Endothelial cell of umbilical vein (primary cell): Measurements from ENCODE around the gene CD2AP. TPM values are rescaled to one million over a fixed set of nuclear protein-coding genes. Genes with fewer than 3 reads are reported as not detected.
"Not testable (repeated sequence)": the region's sequence is repeated elsewhere in the genome, so short reads cannot be mapped to it uniquely, and the experiment has no call there.

Experiments
- BruUV-seq: library from RNA; stranded (reverse); fragments of 400-500 nt; replicated peaks from 2 replicates; lab custom pipeline; 2021; lab: Mats Ljungman, UMichigan
- CTCF ChIA-PET: fragments of 300-600, 350-600 bp; sonication (Branson Sonifier 250); formaldehyde crosslinking; loops from one replicate; lab custom pipeline; 2021; ENCODE audit warnings: antibody characterized with exemption, inconsistent platforms; lab: Charles Lee
- POLR2A ChIA-PET: fragments of 300-600, 350-600 bp; sonication (Branson Sonifier 250); formaldehyde crosslinking; loops from one replicate; lab custom pipeline; 2021; ENCODE audit warnings: antibody characterized with exemption, inconsistent platforms; lab: Charles Lee
- DNase-seq: peaks from one replicate; pipeline ENCODE4 v3.0.0-alpha.2; 2011; ENCODE audit warnings: low read depth, low spot score
- FAIRE-seq: peaks from 2 replicates; lab custom pipeline; 2011; peaks lifted over from hg19 to GRCh38; lab: Jason Lieb, UNC
- H2AFZ ChIP-seq: 2 replicates; pipeline ENCODE4 v1.6.0; 2012; ENCODE audit warnings: low read depth, low read length, control low read depth, inconsistent platforms
- H3K27ac ChIP-seq: 2 replicates; pipeline ENCODE4 v1.5.1; 2011; ENCODE audit warnings: low read depth, mild to moderate bottlenecking, control low read depth, low read length, moderate library complexity; ENCODE audit not compliant: insufficient read depth
- H3K27me3 ChIP-seq, 2 experiments: 2 replicates each; pipeline versions ENCODE4 v1.6.0 to v1.6.1; 2011; ENCODE audit warnings: low read length in 2 of 2, mixed read lengths in 1 of 2; ENCODE audit not compliant: control insufficient read depth in 2 of 2, insufficient read depth in 2 of 2
- H3K36me3 ChIP-seq, 2 experiments: 2 replicates in 1 of 2; 3 replicates in 1 of 2; pipeline ENCODE4 v1.5.1; 2011; ENCODE audit warnings: low read length in 2 of 2, mild to moderate bottlenecking in 1 of 2, moderate library complexity in 1 of 2; ENCODE audit not compliant: control insufficient read depth in 2 of 2, insufficient read depth in 2 of 2; ENCODE audit errors: extremely low read depth in 1 of 2
- H3K4me1 ChIP-seq: 3 replicates; pipeline ENCODE4 v1.5.1; 2011; ENCODE audit warnings: mild to moderate bottlenecking, low read length; ENCODE audit not compliant: control insufficient read depth, insufficient read depth; ENCODE audit errors: extremely low read depth
- H3K4me2 ChIP-seq: 2 replicates; pipeline ENCODE4 v1.6.1; 2011; ENCODE audit warnings: low read length, control low read depth, mixed read lengths; ENCODE audit not compliant: insufficient read depth
- H3K4me3 ChIP-seq, 3 experiments: fragments of 200-600 bp in 1 of 3; sonication (generic), shearing (Covaris generic) in 1 of 3; replicated peaks in 1 of 3; 2 replicates each; pipeline ENCODE4 v1.5.1; 2011 to 2016; ENCODE audit warnings: control low read depth in 3 of 3, low read length in 3 of 3, mild to moderate bottlenecking in 2 of 3, inconsistent platforms in 1 of 3, low read depth in 1 of 3, moderate library complexity in 1 of 3; ENCODE audit not compliant: insufficient read depth in 1 of 3
- H3K79me2 ChIP-seq: 2 replicates; pipeline ENCODE4 v1.6.0; 2012; ENCODE audit warnings: low read length, inconsistent platforms; ENCODE audit not compliant: control insufficient read depth, insufficient read depth
- H3K9ac ChIP-seq: replicated peaks from 2 replicates; pipeline ENCODE3; 2011; ENCODE audit warnings: low read length, control low read depth; ENCODE audit not compliant: insufficient read depth; ENCODE audit errors: extremely low read depth
- H3K9me1 ChIP-seq: replicated peaks from 3 replicates; pipeline ENCODE4 v1.6.0; 2011; ENCODE audit warnings: mild to moderate bottlenecking, low read length; ENCODE audit not compliant: control insufficient read depth, insufficient read depth; ENCODE audit errors: extremely low read depth
- H3K9me3 ChIP-seq: replicated peaks from 2 replicates; pipeline ENCODE4 v1.5.1; 2012; ENCODE audit warnings: low read length, inconsistent platforms; ENCODE audit not compliant: control insufficient read depth, insufficient read depth
- H4K20me1 ChIP-seq: replicated peaks from 2 replicates; pipeline ENCODE3; 2011; ENCODE audit warnings: mild to moderate bottlenecking, low read length; ENCODE audit not compliant: control insufficient read depth, insufficient read depth; ENCODE audit errors: extremely low read depth
- CTCF ChIP-seq, 2 donors: IDR thresholded peaks; 1 replicate in 1 of 2; 2 replicates in 1 of 2; pipeline ENCODE4 v1.5.1; 2011; ENCODE audit warnings: low read length in 2 of 2, mild to moderate bottlenecking in 2 of 2, moderate library complexity in 2 of 2, control low read depth in 1 of 2, inconsistent platforms in 1 of 2, low read depth in 1 of 2; ENCODE audit not compliant: insufficient read depth in 1 of 2; ENCODE audit errors: extremely low read depth in 1 of 2
- EZH2 ChIP-seq: IDR thresholded peaks from 2 replicates; pipeline ENCODE4 v1.6.1; 2012; ENCODE audit warnings: borderline replicate concordance, low read depth, mild to moderate bottlenecking, moderate library complexity, low read length, inconsistent platforms; ENCODE audit not compliant: severe bottlenecking
- FOS ChIP-seq: IDR thresholded peaks from 2 replicates; pipeline ENCODE4 v1.6.1; 2011; ENCODE audit warnings: mild to moderate bottlenecking, low read length, moderate library complexity, borderline replicate concordance; ENCODE audit not compliant: insufficient read depth
- GATA2 ChIP-seq: IDR thresholded peaks from 2 replicates; pipeline ENCODE4 v1.7.0; 2011; ENCODE audit warnings: low read depth, mild to moderate bottlenecking, moderate library complexity, mixed read lengths, low read length; ENCODE audit not compliant: insufficient read length, insufficient read depth
- JUN ChIP-seq: IDR thresholded peaks from 2 replicates; pipeline ENCODE4 v1.6.1; 2011; ENCODE audit warnings: borderline replicate concordance, low read depth; ENCODE audit not compliant: insufficient read length, insufficient read depth
- MAX ChIP-seq: IDR thresholded peaks from 2 replicates; pipeline ENCODE4 v1.6.1; 2011; ENCODE audit not compliant: insufficient read depth, insufficient read length
- MYC ChIP-seq: IDR thresholded peaks from one replicate; pipeline ENCODE4 v1.6.1; 2011; ENCODE audit warnings: mild to moderate bottlenecking, low read depth, low read length
- POLR2A ChIP-seq: IDR thresholded peaks from 2 replicates; pipeline ENCODE4 v1.6.1; 2012; ENCODE audit warnings: low read depth, mild to moderate bottlenecking, control low read depth, low read length
- POLR2AphosphoS5 ChIP-seq: IDR thresholded peaks from 2 replicates; pipeline ENCODE4 v1.6.1; 2012; ENCODE audit warnings: low read depth, mild to moderate bottlenecking, control low read depth, low read length, moderate library complexity; ENCODE audit not compliant: insufficient read depth
- dilution Hi-C: fragments of 300-500 bp; cut with MboI; formaldehyde crosslinking; loops from one replicate; pipeline ENCODE4 v1.15.0; 2019; ENCODE audit warnings: low sequenced_read_pairs; ENCODE audit not compliant: extremely low pct_ligation_motif_present
- intact Hi-C: fragments of 100-400 bp; cut with micrococcal nuclease; formaldehyde crosslinking; loops from one replicate; pipeline ENCODE4 v1.10.0; 2022
- polyA plus RNA-seq, 4 experiments: library from polyadenylated mRNA; depleted of rRNA in 3 of 4; stranded (reverse) in 3 of 4; unstranded in 1 of 4; fragments of >200 nt; gene quantifications; 2 replicates each; pipeline versions ENCODE4 v1.2.1 to v1.2.3, GENCODE V29; 2011 to 2012; ENCODE audit warnings: missing spikeins in 1 of 4
- total RNA-seq: library from RNA; stranded (reverse); gene quantifications from 2 replicates; pipeline ENCODE4 v1.2.3, GENCODE V29; 2021

CD2AP gene
- total and polyA plus RNA-seq, 2 donors (not counting 3 experiments of a cell fraction or from before 2014, with no cell fraction given), result 4.2 to 39.8 TPM

GRCh38 chr6:47444964-47445363 is 32.6 kb upstream of the CD2AP start:
- H3K27me3 ChIP-seq, H3K36me3 ChIP-seq, DNase-seq, FAIRE-seq, H3K9me1 ChIP-seq, H3K4me2 ChIP-seq, dilution Hi-C loops, H3K27ac ChIP-seq, CTCF ChIA-PET, intact Hi-C loops, POLR2A ChIA-PET, H4K20me1 ChIP-seq, H3K79me2 ChIP-seq, H3K4me1 ChIP-seq, H2AFZ ChIP-seq, H3K4me3 ChIP-seq, H3K9ac ChIP-seq, BruUV-seq, H3K9me3 ChIP-seq: not testable (repeated sequence)

- TF ChIP-seq MAX, result no peak
- TF ChIP-seq GATA2, result no peak
- TF ChIP-seq EZH2, result no peak
- TF ChIP-seq CTCF (IDR thresholded peaks at IDR 0.05; ENCODE audit: extremely low read depth in 1 of 2, insufficient read depth in 1 of 2, low read depth in 1 of 2, low read length in 2 of 2), result no peak
- no peak for TF ChIP-seq POLR2AphosphoS5
- no peak for TF ChIP-seq MYC
- TF ChIP-seq FOS, result no peak
- TF ChIP-seq JUN, result no peak
- no peak for TF ChIP-seq POLR2A
- ChIA-PET POLR2A (no interaction called here), CTCF (no interaction called here)
- no peaks in the 10 kb centered on the region for H3K9me3 ChIP-seq
- BruUV-seq, result no TSS peak
- no peaks in the 10 kb centered on the region for H3K4me1 ChIP-seq
- no peaks in the 10 kb centered on the region for H3K27me3 ChIP-seq
- H2AFZ ChIP-seq, result no peak overlapping the region
- dilution Hi-C loops (no loop called here), intact Hi-C loops (no loop called here)
- no peaks in the 10 kb centered on the region for H3K79me2 ChIP-seq
- FAIRE-seq (no peak), DNase-seq (peak; percentile 49)
- no peak overlapping the region for H3K9ac ChIP-seq
- no peak overlapping the region for H3K27ac ChIP-seq
- H4K20me1 ChIP-seq, result no peaks in the 10 kb centered on the region
- no peaks in the 10 kb centered on the region for H3K9me1 ChIP-seq
- H3K4me3 ChIP-seq, result no peak overlapping the region
- no peak overlapping the region for H3K4me2 ChIP-seq
- H3K36me3 ChIP-seq, result no peaks in the 10 kb centered on the region
These were observed 30.8 kb upstream of the CD2AP start for GRCh38 chr6:47446669-47447330.
